HEK293T (cell line): Measurements from ENCODE around the gene MEIOSIN.
"Not testable (repeated sequence)": the region's sequence is repeated elsewhere in the genome, so short reads cannot be mapped to it uniquely, and the experiment has no call there.

Experiments used
- CTCF ChIA-PET: fragments of 350-600 bp; formaldehyde crosslinking; extraction: SDS; loops from one replicate; lab custom pipeline; 2021; ENCODE audit warnings: antibody characterized with exemption, inconsistent platforms; lab: Yijun Ruan, JAX
- POLR2A ChIA-PET: fragments of 350-600 bp; formaldehyde crosslinking; extraction: SDS; loops from one replicate; lab custom pipeline; 2020; ENCODE audit warnings: antibody characterized with exemption, inconsistent platforms; lab: Yijun Ruan, JAX
- DNase-seq: peaks from one replicate; pipeline ENCODE4 v3.0.0; 2012; ENCODE audit warnings: mixed read lengths; ENCODE audit errors: extremely low spot score
- ARNT ChIP-seq: fragments of 450-650 bp; IDR thresholded peaks from 2 replicates; pipeline ENCODE4 v1.6.1; 2017; ENCODE audit warnings: mild to moderate bottlenecking
- BHLHE40 ChIP-seq: fragments of 450-650 bp; IDR thresholded peaks from 2 replicates; pipeline ENCODE4 v1.6.1; 2016; ENCODE audit warnings: mild to moderate bottlenecking, moderate library complexity, borderline replicate concordance
- CTBP1 ChIP-seq: fragments of 450-650 bp; IDR thresholded peaks from 2 replicates; pipeline ENCODE4 v1.6.1; 2016; ENCODE audit warnings: borderline replicate concordance
- ELF4 ChIP-seq: fragments of 450-650 bp; IDR thresholded peaks from 2 replicates; pipeline ENCODE4 v1.6.1; 2017; ENCODE audit warnings: antibody characterized with exemption
- FOXA1 ChIP-seq: fragments of 450-650 bp; IDR thresholded peaks from 2 replicates; pipeline ENCODE4 v1.6.1; 2016; ENCODE audit warnings: mild to moderate bottlenecking
- FOXK2 ChIP-seq: fragments of 450-650 bp; IDR thresholded peaks from 2 replicates; pipeline ENCODE4 v1.6.1; 2016; ENCODE audit warnings: mild to moderate bottlenecking
- FOXM1 ChIP-seq: fragments of 450-650 bp; IDR thresholded peaks from 2 replicates; pipeline ENCODE4 v1.6.1; 2017; ENCODE audit warnings: mild to moderate bottlenecking, borderline replicate concordance
- HDGF ChIP-seq: fragments of 450-650 bp; IDR thresholded peaks from 2 replicates; pipeline ENCODE4 v1.6.1; 2017; ENCODE audit warnings: antibody characterized with exemption, borderline replicate concordance
- L3MBTL2 ChIP-seq: fragments of 450-650 bp; conservative IDR thresholded peaks from 2 replicates; pipeline ENCODE4 v1.6.1; 2016; ENCODE audit warnings: mild to moderate bottlenecking
- LEF1 ChIP-seq: fragments of 450-650 bp; IDR thresholded peaks from 2 replicates; pipeline ENCODE4 v1.6.1; 2017; ENCODE audit warnings: mild to moderate bottlenecking, borderline replicate concordance
- NFRKB ChIP-seq: fragments of 450-650 bp; IDR thresholded peaks from 2 replicates; pipeline ENCODE4 v1.6.1; 2016; ENCODE audit warnings: mild to moderate bottlenecking, moderate library complexity
- SP1 ChIP-seq: fragments of 450-650 bp; IDR thresholded peaks from 2 replicates; pipeline ENCODE4 v1.6.1; 2017
- SUZ12 ChIP-seq: fragments of 450-650 bp; IDR thresholded peaks from 2 replicates; pipeline ENCODE4 v1.6.1; 2016; ENCODE audit warnings: mild to moderate bottlenecking
- TARDBP ChIP-seq: fragments of 450-650 bp; IDR thresholded peaks from 2 replicates; pipeline ENCODE4 v1.6.1; 2016
- ZNF384 ChIP-seq: fragments of 450-650 bp; IDR thresholded peaks from 2 replicates; pipeline ENCODE4 v1.6.1; 2016
- TF ChIP-seq, protein P1 (sequence below): fragments of 450-650 bp; IDR thresholded peaks from 2 replicates; pipeline ENCODE4 v1.6.1; 2016

Gene MEIOSIN

DNA sequence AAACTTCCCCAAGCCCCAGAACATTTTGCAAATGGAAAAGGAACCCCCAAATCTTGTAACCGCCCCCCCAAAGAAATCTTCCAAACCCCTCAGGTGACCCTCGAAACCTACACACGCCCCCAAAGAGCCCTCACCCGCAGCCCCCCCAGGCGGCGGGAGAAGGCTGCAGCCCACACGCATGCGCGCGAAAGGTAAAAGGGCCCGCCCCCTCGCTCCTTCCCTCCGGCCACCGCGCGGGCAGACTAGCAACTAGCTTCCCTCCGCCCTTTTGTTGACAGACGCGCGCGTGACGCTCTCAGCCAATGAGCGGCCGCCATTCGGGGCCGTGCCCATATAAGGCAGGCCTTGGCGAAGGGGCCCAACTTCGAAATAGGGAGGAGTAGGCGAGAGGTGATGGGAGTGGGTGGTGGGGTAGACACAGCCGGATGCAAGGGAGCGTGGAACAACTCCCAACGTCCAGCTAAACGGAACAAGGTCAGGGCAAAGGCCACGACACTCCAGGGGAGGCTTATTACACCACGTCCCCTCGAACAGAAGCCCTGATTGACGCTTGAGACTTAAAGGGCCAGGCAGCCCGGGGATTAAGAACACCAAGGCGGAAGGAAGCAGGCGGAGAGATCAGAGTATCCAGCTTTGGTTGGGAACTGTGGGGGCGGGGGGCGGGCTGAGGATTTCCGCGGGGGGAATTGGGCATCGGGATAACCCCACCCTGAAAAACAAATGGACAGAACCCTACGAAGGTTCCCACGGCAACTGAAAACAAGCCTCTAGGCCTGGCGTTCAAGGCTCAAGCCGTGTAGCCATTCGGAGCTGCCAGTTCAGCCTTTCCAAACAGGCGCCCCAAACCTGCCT lies 15.9 kb upstream of the MEIOSIN start:
- DNase-seq: peak; percentile 97
- CTCF ChIA-PET: interaction anchor here (0.6 to 1.6 kb wide), 3 partner anchors 13 to 360 kb away, joined by 3 to 7 read pairs (median 3); partner anchors contain the start of genes QPCTL and SNRPD2
- POLR2A ChIA-PET: interaction anchor here (0.6 to 5.9 kb wide), 8 partner anchors 11 to 74 kb away, joined by 3 to 46 read pairs (median 6); partner anchors contain the start of genes FBXO46, QPCTL, SIX5 and SNRPD2
- TF ChIP-seq CTBP1 (no peak), SUZ12 (no peak), BHLHE40 (no peak), TARDBP (no peak), FOXM1 (no peak), FOXA1 (no peak), HDGF (no peak), SP1 (no peak), ARNT (no peak), ZNF384 (no peak), FOXK2 (no peak), NFRKB (no peak), ELF4 (no peak), L3MBTL2 (peak; percentile 27; the same call in 1 of the 2 replicates), LEF1 (no peak)
- TF ChIP-seq, protein P1, sequence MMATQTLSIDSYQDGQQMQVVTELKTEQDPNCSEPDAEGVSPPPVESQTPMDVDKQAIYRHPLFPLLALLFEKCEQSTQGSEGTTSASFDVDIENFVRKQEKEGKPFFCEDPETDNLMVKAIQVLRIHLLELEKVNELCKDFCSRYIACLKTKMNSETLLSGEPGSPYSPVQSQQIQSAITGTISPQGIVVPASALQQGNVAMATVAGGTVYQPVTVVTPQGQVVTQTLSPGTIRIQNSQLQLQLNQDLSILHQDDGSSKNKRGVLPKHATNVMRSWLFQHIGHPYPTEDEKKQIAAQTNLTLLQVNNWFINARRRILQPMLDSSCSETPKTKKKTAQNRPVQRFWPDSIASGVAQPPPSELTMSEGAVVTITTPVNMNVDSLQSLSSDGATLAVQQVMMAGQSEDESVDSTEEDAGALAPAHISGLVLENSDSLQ: peak; percentile 96

DNA sequence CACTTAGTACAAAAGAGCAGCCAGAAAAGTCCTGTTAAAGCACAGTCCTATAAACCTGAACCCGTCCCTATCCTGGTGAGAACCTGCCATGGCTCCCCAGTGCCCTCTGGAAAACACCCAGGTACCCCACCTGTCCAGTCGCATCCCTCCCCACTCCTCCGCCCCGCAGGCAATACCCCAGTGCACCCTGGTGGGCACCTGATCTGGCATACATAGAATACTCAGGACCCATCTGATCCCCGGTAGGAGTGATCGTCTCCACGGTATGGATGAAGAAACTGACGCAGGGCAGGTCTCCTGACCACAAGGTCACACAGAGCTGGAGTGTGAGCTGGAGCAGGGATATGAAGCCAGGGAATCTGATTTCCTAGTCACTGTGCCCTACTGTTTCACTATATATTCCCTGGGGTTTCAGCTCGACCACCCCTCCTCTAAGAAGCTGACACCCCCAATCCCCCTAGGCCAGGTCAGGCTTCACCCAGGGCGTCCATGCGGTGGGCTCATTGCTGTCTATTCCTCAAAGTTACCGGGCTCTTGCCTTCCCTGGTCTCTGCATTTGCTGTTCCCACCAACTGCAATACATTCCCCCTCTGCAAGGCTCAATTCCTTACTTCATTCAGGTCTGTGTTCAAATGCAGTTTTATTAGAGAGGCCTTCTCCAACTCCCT lies 15.1 kb upstream of the MEIOSIN start:
- ChIA-PET POLR2A (interaction anchor here (3.0 to 5.9 kb wide), 3 partner anchors 13 to 50 kb away, joined by 26 to 46 read pairs (median 41); partner anchors contain the start of genes FBXO46, QPCTL, SIX5 and SNRPD2), CTCF (no interaction called here)
- TF ChIP-seq FOXK2: no peak
- TF ChIP-seq, protein P1: no peak
- no peak for TF ChIP-seq LEF1
- TF ChIP-seq NFRKB: no peak
- TF ChIP-seq SP1: no peak
- no peak for TF ChIP-seq SUZ12
- TF ChIP-seq L3MBTL2: no peak
- no peak for TF ChIP-seq HDGF
- TF ChIP-seq FOXM1: no peak
- TF ChIP-seq ELF4: no peak
- no peak for TF ChIP-seq BHLHE40

DNA sequence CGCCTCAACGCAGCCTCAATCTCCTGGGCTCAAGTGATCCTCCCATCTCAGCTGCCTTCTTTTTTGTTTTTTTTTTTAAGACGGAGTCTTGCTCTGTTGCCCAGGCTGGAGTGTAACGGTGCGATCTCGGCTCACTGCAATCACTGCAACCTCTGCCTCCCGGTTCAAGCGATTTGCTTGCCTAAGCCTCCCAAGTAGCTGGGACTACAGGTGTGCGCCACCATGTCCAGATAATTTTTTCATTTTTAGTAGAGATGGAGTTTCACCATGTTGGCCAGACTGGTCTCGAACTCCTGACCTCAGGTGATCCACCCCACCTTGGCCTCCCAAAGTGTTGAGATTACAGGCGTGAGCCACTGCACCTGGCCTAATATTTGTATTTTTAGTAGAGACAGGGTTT lies 13.2 kb upstream of the MEIOSIN start:
- POLR2A ChIA-PET: interaction anchor here (0.7 to 1.8 kb wide), 3 partner anchors 10 to 49 kb away, joined by 3 to 4 read pairs (median 4); partner anchors contain the start of genes QPCTL and SIX5
- CTCF ChIA-PET, DNase-seq: not testable (repeated sequence)

More for the DNA sequence above, 15.1 kb upstream of the MEIOSIN start:
- DNase-seq: no peak

DNA sequence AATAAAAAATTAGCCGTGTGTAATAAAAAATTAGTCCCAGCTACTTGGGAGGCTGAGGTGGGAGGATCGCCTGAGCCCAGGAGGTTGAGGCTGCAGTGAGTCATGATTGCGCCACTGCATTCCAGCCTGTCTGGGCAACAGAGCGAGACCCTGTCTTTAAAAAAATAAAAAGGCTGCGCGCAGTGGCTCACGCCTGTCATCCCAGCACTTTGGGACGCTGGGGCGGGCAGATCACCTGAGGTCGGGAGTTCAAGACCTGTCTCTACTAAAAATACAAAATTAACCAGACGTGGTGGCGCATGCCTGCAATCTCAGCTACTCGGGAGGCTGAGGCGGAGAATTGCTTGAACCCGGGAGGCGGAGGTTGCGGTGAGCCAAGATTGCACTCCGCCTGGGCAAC lies 4.6 kb upstream of the MEIOSIN start:
- CTCF ChIA-PET, POLR2A ChIA-PET, DNase-seq: not testable (repeated sequence)

DNA sequence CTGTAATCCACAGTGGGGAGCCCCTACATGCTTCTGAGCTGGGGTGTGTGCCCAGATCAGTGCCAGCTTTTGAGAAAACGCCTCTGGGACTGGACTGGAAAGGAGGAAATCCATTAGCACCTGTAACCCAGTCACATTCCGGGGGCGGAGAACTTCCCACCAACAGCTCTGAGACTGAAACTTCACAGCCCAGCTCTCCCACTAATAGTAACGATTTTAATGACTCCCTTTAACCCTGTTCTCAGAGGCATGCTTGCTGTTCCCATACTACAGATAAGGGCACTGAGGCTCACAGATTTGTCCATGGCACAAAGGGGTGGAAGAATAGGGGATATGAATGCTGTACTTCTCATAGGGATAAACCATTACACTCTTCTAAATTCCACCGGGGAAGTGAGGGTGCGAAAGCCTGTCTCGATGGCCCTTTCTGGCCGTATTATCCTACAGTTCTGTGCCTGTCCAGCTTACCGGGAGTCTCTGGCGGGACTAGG lies 3.4 kb upstream of the MEIOSIN start:
- no peak for DNase-seq
- POLR2A ChIA-PET: interaction anchor here (0.8 to 3.5 kb wide), 8 partner anchors 8 to 43 kb away, joined by 3 to 37 read pairs (median 7); partner anchors contain the start of genes QPCTL, SIX5 and SNRPD2
- no peak for TF ChIP-seq BHLHE40
- no peak for TF ChIP-seq FOXA1
- no peak for TF ChIP-seq HDGF
- no peak for TF ChIP-seq ARNT
- no peak for TF ChIP-seq FOXM1
- no peak for TF ChIP-seq SUZ12
- TF ChIP-seq NFRKB: no peak
- CTCF ChIA-PET: interaction anchor here (1.1 to 2.3 kb wide), 2 partner anchors 13 to 37 kb away, joined by 3 to 12 read pairs; partner anchors contain the start of genes QPCTL and SNRPD2

DNA sequence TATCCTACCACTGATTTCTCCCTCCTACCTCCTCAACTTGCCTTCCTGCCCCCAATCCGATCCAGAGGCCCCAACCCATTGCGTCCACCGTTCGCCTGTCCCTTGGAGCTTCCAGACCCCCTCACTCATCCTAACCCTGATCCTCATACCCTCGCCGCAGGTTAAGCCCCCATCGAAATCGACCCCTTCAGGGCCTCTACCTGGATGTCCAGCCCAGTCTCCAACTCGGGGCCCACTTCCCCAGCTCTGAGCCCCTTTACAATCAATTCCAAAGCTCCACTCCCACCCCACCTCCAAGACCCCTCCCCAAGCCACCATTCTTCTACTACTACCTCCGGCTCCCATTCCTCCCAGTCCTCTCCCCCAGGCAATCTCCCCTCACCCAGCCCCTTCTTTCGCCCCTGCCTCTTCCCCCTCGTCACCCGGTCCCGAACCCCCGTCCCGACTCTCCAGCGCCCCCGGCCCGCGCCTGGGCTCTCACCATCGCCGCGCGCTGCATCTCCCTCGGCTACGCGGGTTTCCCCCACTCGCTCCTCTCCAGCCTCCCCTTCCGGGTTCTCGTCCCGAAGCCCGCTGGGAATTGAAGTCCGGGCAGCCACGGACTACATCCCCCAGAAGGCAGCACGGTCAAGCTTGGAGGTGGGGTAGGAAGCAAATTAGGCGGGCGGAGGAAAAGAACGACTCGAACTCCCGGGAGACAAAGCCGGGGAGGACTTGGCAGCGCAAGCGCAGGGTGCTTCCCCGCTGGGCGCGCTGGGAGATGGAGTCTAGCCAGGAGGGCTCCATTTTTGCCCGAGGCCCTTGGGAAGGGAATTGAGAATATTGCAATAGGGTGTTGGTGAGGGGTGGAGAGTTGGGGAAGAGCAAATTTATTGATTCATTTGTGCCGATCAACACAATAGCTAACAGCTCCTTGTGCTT lies 2.6 kb upstream of the MEIOSIN start, which contains the start of gene FBXO46:
FBXO46 (minus strand) TSS at position 529 of the 921 bp plus-strand sequence. CDS start 17,401 bp downstream, outside the sequence.
- peak; percentile 96 for DNase-seq
- TF ChIP-seq ELF4 (peak; percentile 98), BHLHE40 (no peak)
- ChIA-PET CTCF (interaction anchor here (0.7 to 2.3 kb wide), 3 partner anchors 14 to 398 kb away, joined by 3 to 12 read pairs (median 3); partner anchors contain the start of genes QPCTL and SNRPD2), POLR2A (interaction anchor here (0.8 to 3.5 kb wide), 9 partner anchors 9 to 43 kb away, joined by 3 to 37 read pairs (median 5); partner anchors contain the start of genes QPCTL, SIX5 and SNRPD2)
